ENCODE measurements around the gene BICRA. TPM values are rescaled to one million over a fixed set of nuclear protein-coding genes. Genes with fewer than 3 reads are reported as not detected.

Gene BICRA
- total RNA-seq, 1 experiment from 2014 or later: 34.3 TPM

DNA sequence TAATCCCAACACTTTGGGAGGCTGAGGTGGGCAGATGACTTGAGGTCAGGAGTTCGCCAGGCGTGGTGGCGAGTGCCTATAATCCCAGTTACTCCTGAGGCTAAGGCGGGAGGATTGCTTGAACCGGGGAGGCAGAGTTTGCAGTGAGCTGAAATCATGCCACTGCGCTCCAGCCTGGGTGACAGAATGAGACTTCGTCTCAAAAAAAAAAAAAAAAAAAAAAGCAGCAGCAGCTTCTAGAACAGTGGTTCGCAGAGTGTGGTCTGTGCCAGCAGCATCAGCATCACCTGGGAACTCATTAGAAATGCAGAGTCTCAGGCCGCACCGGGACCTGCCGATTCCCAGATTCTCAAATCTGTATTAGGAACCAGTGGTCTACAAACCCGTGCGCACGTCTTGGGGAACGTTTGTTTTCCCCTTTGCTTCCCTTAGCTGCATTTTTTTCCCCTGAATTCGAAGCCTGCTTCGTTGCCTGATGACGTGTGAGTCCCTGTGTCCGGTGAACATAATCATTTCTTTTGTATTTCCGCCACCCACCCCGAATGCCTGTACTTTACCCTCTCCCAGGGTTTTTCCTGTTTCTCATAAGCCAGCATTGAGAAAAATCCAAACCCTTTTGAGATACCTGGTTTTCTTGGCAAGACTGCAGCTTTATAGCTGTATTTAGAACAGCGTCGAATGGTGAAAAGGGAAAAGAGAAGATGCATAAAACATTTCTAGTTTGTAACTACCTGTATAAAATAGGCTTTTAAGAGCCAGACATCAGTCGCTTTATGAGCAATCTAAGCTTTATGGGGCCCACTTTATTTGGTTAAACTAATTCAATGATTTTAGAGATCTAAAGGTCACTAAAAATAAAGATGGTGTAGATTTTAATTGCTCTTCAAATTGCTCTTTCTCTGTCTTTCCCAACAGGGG, 49.8 kb downstream of the BICRA start:
- Histone ChIP-seq H3K4me1 (peaks cover 74% of the 10 kb centered on the region), H3K27me3 (replicated peaks; ENCODE audit: control insufficient read depth, insufficient read depth, low read length) (no peaks in the 10 kb centered on the region), H3K9me3 (no peaks in the 10 kb centered on the region), H3K36me3 (ENCODE audit: control insufficient read depth, insufficient read depth, low read length) (no peaks in the 10 kb centered on the region; the same call in 1 of the 2 replicates), H3K4me3 (ENCODE audit: low read depth, low read length) (no peak overlapping the region)
- peak overlapping the region; percentile 57 for H3K4me3 Mint-ChIP-seq (ENCODE audit: unreplicated experiment)
- CTCF ChIA-PET: interaction anchor here (0.6 to 2.0 kb wide), 4 partner anchors 9 to 89 kb away, joined by 3 to 7 read pairs (median 5); no protein-coding TSS in a partner anchor
- peaks cover 56% of the 10 kb centered on the region for H3K4me1 Mint-ChIP-seq (ENCODE audit: low read depth, unreplicated experiment)
- peak; percentile 38 to 66 for DNase-seq
- POLR2A ChIA-PET: interaction anchor here (0.6 to 1.9 kb wide), 4 partner anchors 9 to 975 kb away, joined by 3 to 7 read pairs (median 4); no protein-coding TSS in a partner anchor
- intact Hi-C loops (cut with micrococcal nuclease; ENCODE audit: unreplicated experiment): no loop called here
- no TSS peak for BruUV-seq (replicated peaks)
- no peak for TF ChIP-seq CTCF (IDR thresholded peaks at IDR 0.05; ENCODE audit: insufficient read depth in 1 of 2, low read depth in 1 of 2, low read length in 1 of 2, severe bottlenecking in 1 of 2, unreplicated experiment in 1 of 2)
- peaks cover 85% of the 10 kb centered on the region for H3K36me3 Mint-ChIP-seq (ENCODE audit: insufficient read depth, unreplicated experiment)
- no peaks in the 10 kb centered on the region for H3K9me3 Mint-ChIP-seq (ENCODE audit: unreplicated experiment)
- H3K27ac Mint-ChIP-seq (ENCODE audit: unreplicated experiment): peak overlapping the region; percentile 94
- H3K27me3 Mint-ChIP-seq (ENCODE audit: insufficient read depth, unreplicated experiment): no peaks in the 10 kb centered on the region

DNA sequence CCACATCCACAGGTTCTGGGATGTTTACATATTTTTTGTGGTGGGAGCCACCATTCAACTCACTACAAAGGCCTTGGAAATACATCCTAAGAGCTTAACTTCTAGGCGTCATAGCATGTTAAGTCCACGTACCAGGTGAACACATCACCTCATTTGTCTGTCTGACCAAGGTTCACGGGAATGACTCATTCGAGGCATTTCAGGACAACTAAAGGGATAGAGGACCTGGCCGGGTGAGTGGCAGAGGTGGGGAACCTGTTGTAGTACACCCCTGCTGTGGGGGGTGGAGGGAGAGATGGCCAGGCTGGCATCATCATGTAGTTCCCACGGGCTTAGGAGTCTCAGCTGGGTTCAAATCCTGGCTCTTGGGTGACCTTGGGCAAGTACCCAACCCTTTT, 51.5 kb downstream of the BICRA start:
- CTCF ChIA-PET: no interaction called here
- Histone ChIP-seq H3K9me3 (no peaks in the 10 kb centered on the region), H3K36me3 (ENCODE audit: control insufficient read depth, insufficient read depth, low read length) (no peaks in the 10 kb centered on the region), H3K4me3 (ENCODE audit: low read depth, low read length) (no peak overlapping the region), H3K4me1 (peaks cover 90% of the 10 kb centered on the region), H3K27me3 (replicated peaks; ENCODE audit: control insufficient read depth, insufficient read depth, low read length) (no peaks in the 10 kb centered on the region)
- no TSS peak for BruUV-seq (replicated peaks)
- TF ChIP-seq CTCF (IDR thresholded peaks at IDR 0.05; ENCODE audit: insufficient read depth in 1 of 2, low read depth in 1 of 2, low read length in 1 of 2, severe bottlenecking in 1 of 2, unreplicated experiment in 1 of 2): no peak
- Mint-ChIP-seq H3K9me3 (ENCODE audit: unreplicated experiment) (no peaks in the 10 kb centered on the region), H3K4me1 (ENCODE audit: low read depth, unreplicated experiment) (peaks cover 57% of the 10 kb centered on the region), H3K36me3 (ENCODE audit: insufficient read depth, unreplicated experiment) (peaks cover 86% of the 10 kb centered on the region), H3K27ac (ENCODE audit: unreplicated experiment) (peak overlapping the region; percentile 94), H3K4me3 (ENCODE audit: unreplicated experiment) (peak overlapping the region; percentile 68), H3K27me3 (ENCODE audit: insufficient read depth, unreplicated experiment) (no peaks in the 10 kb centered on the region)
- POLR2A ChIA-PET: interaction anchor here (0.7 to 0.9 kb wide), 3 partner anchors 12 to 50 kb away, joined by 3 to 10 read pairs (median 3); no protein-coding TSS in a partner anchor
- peak; percentile 77 to 86 for DNase-seq
- intact Hi-C loops (cut with micrococcal nuclease; ENCODE audit: unreplicated experiment): no loop called here

- ChIA-PET POLR2A (no interaction called here), CTCF (no interaction called here)
- H3K9me3 Mint-ChIP-seq (ENCODE audit: unreplicated experiment): no peaks in the 10 kb centered on the region
Measured at GRCh38 chr19:47661161-47661560, 52.2 kb downstream of the BICRA start.

More at GRCh38 chr19:47661161-47661560, 52.2 kb downstream of the BICRA start:
- Mint-ChIP-seq H3K27ac (ENCODE audit: unreplicated experiment) (peak overlapping the region; percentile 94), H3K4me3 (ENCODE audit: unreplicated experiment) (peak overlapping the region; percentile 68), H3K4me1 (ENCODE audit: low read depth, unreplicated experiment) (peaks cover 57% of the 10 kb centered on the region), H3K27me3 (ENCODE audit: insufficient read depth, unreplicated experiment) (no peaks in the 10 kb centered on the region), H3K36me3 (ENCODE audit: insufficient read depth, unreplicated experiment) (peaks cover 88% of the 10 kb centered on the region)
- H3K9me3 ChIP-seq: no peaks in the 10 kb centered on the region
- BruUV-seq (replicated peaks): no TSS peak
- no peak overlapping the region for H3K4me3 ChIP-seq (ENCODE audit: low read depth, low read length)
- no peak for DNase-seq
- intact Hi-C loops (cut with micrococcal nuclease; ENCODE audit: unreplicated experiment): no loop called here
- H3K27me3 ChIP-seq (replicated peaks; ENCODE audit: control insufficient read depth, insufficient read depth, low read length): no peaks in the 10 kb centered on the region
- H3K4me1 ChIP-seq: peaks cover 95% of the 10 kb centered on the region
- H3K36me3 ChIP-seq (ENCODE audit: control insufficient read depth, insufficient read depth, low read length): no peaks in the 10 kb centered on the region
- no peak for TF ChIP-seq CTCF (IDR thresholded peaks at IDR 0.05; ENCODE audit: insufficient read depth in 1 of 2, low read depth in 1 of 2, low read length in 1 of 2, severe bottlenecking in 1 of 2, unreplicated experiment in 1 of 2)

All from Caco-2 (cell line).